ENCODE measurements around the gene AURKA.

Gene AURKA

DNA sequence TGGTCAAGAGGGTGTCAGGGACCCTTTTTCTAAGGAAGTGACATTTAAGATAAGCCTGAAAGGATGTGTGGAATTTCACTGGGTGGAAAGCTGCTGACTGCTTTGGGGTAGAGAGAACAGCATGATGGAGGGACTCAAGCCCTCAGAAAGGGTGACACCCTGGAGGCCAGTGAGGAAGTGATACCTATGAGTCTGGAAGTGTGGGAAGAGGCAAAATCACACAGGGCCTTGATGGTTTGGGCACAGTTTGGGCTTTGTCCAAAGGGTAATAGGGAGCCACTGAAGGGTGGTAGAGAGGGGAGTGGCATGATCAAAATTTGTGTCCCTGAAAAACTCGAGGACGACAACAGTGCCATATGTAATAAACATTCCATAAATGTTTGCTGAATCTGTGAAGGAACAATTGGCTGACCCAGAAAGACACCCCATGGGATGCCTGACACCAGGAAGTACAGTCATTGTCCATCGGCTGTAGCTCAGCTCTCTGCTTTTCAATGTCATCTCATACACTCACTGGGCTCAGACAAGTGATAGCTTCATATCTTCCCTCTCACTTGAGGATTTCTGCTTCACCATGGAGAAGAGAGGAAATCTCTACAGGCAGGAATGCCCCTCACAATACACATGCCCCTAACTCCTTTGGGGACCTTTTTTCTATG is 41.3 kb upstream of the AURKA start:
- no peak for DNase-seq (ENCODE audit: low spot score)

DNA sequence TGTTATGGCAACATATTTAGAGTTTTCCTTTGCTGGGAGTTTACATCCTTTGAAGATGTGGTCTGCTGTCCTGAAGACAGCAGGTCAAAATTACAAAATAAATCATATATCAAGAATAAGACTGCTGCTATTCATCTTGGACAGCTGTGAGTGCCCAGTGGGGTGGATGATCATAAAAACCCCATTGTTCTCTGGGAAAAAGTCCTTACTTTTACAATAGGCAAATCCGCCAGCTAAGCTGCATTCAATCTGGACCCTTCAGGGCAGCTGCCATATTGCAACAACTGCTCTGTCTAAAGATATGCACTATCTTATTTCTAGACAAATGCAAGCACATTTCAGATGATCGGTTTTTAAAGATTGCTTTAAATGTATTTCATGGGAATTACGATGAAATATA is 39.5 kb upstream of the AURKA start:
- DNase-seq (ENCODE audit: low spot score): no peak
- TF ChIP-seq, protein P1, sequence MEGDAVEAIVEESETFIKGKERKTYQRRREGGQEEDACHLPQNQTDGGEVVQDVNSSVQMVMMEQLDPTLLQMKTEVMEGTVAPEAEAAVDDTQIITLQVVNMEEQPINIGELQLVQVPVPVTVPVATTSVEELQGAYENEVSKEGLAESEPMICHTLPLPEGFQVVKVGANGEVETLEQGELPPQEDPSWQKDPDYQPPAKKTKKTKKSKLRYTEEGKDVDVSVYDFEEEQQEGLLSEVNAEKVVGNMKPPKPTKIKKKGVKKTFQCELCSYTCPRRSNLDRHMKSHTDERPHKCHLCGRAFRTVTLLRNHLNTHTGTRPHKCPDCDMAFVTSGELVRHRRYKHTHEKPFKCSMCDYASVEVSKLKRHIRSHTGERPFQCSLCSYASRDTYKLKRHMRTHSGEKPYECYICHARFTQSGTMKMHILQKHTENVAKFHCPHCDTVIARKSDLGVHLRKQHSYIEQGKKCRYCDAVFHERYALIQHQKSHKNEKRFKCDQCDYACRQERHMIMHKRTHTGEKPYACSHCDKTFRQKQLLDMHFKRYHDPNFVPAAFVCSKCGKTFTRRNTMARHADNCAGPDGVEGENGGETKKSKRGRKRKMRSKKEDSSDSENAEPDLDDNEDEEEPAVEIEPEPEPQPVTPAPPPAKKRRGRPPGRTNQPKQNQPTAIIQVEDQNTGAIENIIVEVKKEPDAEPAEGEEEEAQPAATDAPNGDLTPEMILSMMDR (IDR thresholded peaks at IDR 0.05; ENCODE audit: extremely low read depth, missing control alignments): no peak

More for the DNA sequence above, 41.3 kb upstream of the AURKA start:
- TF ChIP-seq, protein P1 (IDR thresholded peaks at IDR 0.05; ENCODE audit: extremely low read depth, missing control alignments): no peak

DNA sequence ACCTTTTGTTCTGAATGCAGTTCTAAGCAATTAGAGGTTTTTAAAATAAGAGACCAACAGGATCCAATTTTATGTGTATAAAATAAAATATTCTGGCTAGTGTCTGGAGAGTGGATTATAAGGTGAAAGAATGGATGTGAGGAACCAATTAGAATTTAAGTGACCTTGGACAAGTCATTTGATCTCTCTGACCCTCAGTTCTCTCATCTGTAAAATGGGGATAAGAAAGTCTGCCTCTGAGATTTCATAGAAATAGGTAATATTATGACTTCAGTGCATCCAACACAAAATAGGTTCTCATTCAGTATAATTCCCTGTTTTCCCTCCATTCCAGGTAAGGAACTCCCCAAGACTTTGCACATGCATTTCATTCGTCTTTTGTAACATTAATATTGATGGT is 38.9 kb upstream of the AURKA start:
- no peak for DNase-seq (ENCODE audit: low spot score)
- TF ChIP-seq, protein P1 (IDR thresholded peaks at IDR 0.05; ENCODE audit: extremely low read depth, missing control alignments): no peak

DNA sequence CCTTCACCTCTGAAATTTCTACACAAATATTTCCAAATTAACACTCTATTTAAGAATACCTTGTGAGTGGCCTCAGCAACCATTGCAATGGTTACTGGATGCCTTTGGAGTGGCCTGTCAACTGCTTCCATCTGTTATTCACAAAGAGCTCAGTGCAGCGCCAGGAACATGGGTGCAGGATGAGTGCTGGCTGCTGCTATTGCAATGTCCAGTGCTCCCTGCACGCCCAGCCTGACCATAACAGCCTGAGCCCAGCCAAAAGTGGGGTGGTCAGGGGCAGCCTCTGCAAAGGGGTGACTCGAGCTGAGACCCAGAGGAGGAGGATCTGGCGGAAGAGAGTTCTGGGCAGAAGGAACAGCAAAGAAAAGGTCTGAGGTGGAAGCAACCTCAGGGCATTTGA is 38.4 kb upstream of the AURKA start:
- TF ChIP-seq, protein P1 (IDR thresholded peaks at IDR 0.05; ENCODE audit: extremely low read depth, missing control alignments): no peak
- no peak for DNase-seq (ENCODE audit: low spot score)

DNA sequence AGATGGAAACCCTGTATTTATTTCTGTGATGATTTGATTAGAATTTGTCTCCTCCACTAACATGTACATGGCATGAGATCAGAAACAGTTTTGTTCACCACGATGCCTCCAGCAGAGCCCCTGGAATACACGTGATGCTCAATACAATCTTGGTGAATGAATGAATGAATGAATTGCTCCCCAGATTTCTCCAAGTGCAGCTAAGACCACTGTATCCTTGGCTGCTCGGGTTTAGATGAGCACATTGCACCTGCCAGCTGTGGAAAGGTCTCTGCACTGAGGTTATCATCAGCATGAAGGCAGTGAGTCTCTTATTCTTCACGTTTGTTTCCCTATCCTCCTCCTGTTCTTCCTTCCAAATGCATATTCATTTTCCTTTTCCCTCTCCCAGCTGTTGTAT is 37.9 kb upstream of the AURKA start:
- TF ChIP-seq, protein P1 (IDR thresholded peaks at IDR 0.05; ENCODE audit: extremely low read depth, missing control alignments): no peak
- no peak for DNase-seq (ENCODE audit: low spot score)

DNA sequence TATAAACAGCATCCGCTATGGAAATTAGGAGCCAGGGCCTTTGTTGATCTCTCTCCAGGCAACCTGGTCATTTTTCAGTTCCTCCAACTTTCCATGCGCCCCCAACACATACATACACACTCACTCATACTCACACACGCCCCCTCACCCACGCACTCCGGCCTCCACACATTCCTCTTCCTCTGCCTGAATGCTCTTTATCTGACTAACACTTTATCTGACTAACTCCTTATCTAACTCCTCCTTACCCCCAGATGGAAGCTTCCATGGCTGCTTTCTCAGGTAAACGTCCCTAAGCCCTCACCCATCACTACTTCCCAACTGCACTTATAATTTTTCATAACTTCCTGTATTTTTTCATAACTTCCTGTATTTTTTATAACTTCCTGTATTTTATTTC is 37.5 kb upstream of the AURKA start:
- DNase-seq (ENCODE audit: low spot score): no peak

DNA sequence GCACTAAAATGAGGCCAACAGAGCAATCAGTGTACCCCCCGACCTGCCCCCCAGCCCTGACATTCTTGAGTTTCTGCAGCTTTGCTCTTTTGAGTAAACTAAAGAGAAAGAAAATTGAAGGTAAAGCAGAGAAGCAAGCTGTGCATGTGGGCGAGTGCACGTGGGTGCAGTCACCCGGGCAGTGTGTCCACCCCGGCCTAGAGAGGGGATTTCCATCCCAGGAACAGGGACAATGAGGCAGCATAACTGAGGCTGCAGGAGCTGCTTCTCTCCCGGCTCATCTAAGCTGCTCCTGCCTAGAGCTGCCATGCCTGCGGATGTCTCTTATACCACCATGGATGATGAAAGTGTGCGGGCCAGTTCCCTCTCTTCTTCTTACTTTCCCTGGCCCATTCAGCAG is 36.9 kb upstream of the AURKA start:
- TF ChIP-seq, protein P1 (IDR thresholded peaks at IDR 0.05; ENCODE audit: extremely low read depth, missing control alignments): no peak

More for the DNA sequence above, 37.5 kb upstream of the AURKA start:
- TF ChIP-seq, protein P1 (IDR thresholded peaks at IDR 0.05; ENCODE audit: extremely low read depth, missing control alignments): no peak

More for the DNA sequence above, 36.9 kb upstream of the AURKA start:
- DNase-seq (ENCODE audit: low spot score): no peak

Data from GM20000 (cell line).